Measurements from ENCODE around the gene TTC1.

- TF ChIP-seq POLR2A (IDR thresholded peaks at IDR 0.05) (no peak), CTCF (IDR thresholded peaks at IDR 0.05) (peak in 2 of 6 experiments; percentile 6 to 30)
These were observed 36.9 kb upstream of the TTC1 start for GRCh38 chr5:159971931-159972461.
